Stimulated activated CD8-positive, alpha-beta memory T cell treated with anti-CD3 and anti-CD28 coated beads, Interleukin-7, amount 100 ng/mL, for 48 hours (primary cell): ENCODE measurements around the gene TBC1D2B.

Source experiments
- DNase-seq, 2 donors: peaks; one replicate each; pipeline ENCODE4 v3.0.0-alpha.2; 2020; ENCODE audit warnings: low read depth in 1 of 2; ENCODE audit errors: extremely low read depth in 1 of 2

The TBC1D2B gene

GRCh38 chr15:78097667-78098066 is 20.2 kb upstream of the TBC1D2B start:
- DNase-seq: no peak

- no peak for DNase-seq
Observed at GRCh38 chr15:78093242-78094020, 15.9 kb upstream of the TBC1D2B start.

- no peak for DNase-seq
Observed at GRCh38 chr15:78092261-78093041, 14.9 kb upstream of the TBC1D2B start, which contains the start of gene SH2D7. TSS of gene SH2D7 (plus strand) at chr15:78092561. CDS start at chr15:78092585, 24 bp downstream.

- no peak for DNase-seq
Observed at GRCh38 chr15:78090422-78091063, 13.0 kb upstream of the TBC1D2B start.

GRCh38 chr15:78088773-78089080 is 11.2 kb upstream of the TBC1D2B start:
- DNase-seq: no peak

GRCh38 chr15:78087951-78088772 is 10.7 kb upstream of the TBC1D2B start:
- no peak for DNase-seq

GRCh38 chr15:78085928-78086327 is 8.4 kb upstream of the TBC1D2B start:
- DNase-seq: no peak

GRCh38 chr15:78084449-78084750 is 6.9 kb upstream of the TBC1D2B start:
- no peak for DNase-seq

GRCh38 chr15:78083687-78084448 is 6.4 kb upstream of the TBC1D2B start:
- no peak for DNase-seq

- no peak for DNase-seq
Observed at GRCh38 chr15:78083186-78083585, 5.7 kb upstream of the TBC1D2B start.

GRCh38 chr15:78082743-78083110 is 5.2 kb upstream of the TBC1D2B start:
- DNase-seq: no peak

GRCh38 chr15:78082106-78082742 is 4.7 kb upstream of the TBC1D2B start:
- no peak for DNase-seq

- no peak for DNase-seq
Observed at GRCh38 chr15:78080088-78080460, 2.6 kb upstream of the TBC1D2B start.

- no peak for DNase-seq
Observed at GRCh38 chr15:78079298-78080087, 2.0 kb upstream of the TBC1D2B start.

- DNase-seq: no peak
Observed at GRCh38 chr15:78077871-78078210, 330 bp upstream of the TBC1D2B start.

- no peak for DNase-seq
Observed at GRCh38 chr15:78076231-78077052, 1.1 kb downstream of the TBC1D2B start.

GRCh38 chr15:78075490-78076230 is 1.9 kb downstream of the TBC1D2B start:
- DNase-seq: no peak
